Stimulated activated naive CD8-positive, alpha-beta T cell treated with anti-CD3 and anti-CD28 coated beads, Interleukin-15, Interleukin-2, amounts not matched to agents 100 ng/mL and 50 ng/mL, for 24 hours (primary cell): ENCODE results near the gene GNB5.
A peak's percentile ranks its signal among the peaks of the same experiment; 100 is the strongest.
"Not testable (repeated sequence)": the region's sequence is repeated elsewhere in the genome, so short reads cannot be mapped to it uniquely, and the experiment has no call there.

Experiments
- H3K27ac Mint-ChIP-seq: one replicate; pipeline ENCODE4 v1.8.0; 2021; ENCODE audit warnings: mild to moderate bottlenecking, mixed read lengths
- H3K27me3 Mint-ChIP-seq: one replicate; pipeline ENCODE4 v1.8.0; 2021; ENCODE audit warnings: mixed read lengths
- H3K36me3 Mint-ChIP-seq: one replicate; pipeline ENCODE4 v1.8.0; 2021; ENCODE audit warnings: low read depth, mixed read lengths
- H3K4me1 Mint-ChIP-seq: one replicate; pipeline ENCODE4 v1.8.0; 2021; ENCODE audit warnings: low read depth, mixed read lengths
- H3K4me3 Mint-ChIP-seq: one replicate; pipeline ENCODE4 v1.8.0; 2021; ENCODE audit warnings: mild to moderate bottlenecking, mixed read lengths
- H3K9me3 Mint-ChIP-seq: one replicate; pipeline ENCODE4 v1.8.0; 2021; ENCODE audit warnings: mixed read lengths

The GNB5 gene

DNA sequence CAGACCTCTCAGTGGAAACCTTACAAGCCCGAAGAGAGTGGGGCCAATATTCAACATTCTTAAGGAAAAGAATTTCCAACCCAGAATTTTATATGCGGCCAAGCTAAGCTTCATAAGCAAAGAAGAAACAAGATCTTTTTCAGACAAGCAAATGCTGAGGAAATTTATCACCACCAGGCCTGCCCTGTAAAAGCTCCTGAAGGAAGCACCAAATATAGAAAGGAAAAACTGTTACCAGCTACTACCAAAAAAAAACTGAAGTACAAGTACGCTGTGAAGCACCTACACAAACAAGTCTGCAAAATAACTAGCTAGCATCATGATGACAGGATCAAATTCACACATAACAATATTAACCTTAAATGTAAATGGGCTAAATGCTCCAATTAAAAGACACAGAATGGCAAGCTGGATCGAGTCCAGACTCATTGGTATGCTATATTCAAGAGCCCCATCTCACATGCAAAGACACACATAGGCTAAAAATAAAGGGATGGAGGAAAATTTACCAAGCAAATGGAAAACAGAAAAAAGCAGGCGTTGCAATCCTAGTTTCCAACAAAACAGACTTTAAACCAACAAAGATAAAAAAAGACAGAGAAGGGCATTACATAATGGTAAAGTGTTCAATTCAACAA, 25.6 kb downstream of the GNB5 start:
- not testable (repeated sequence) for H3K27me3 Mint-ChIP-seq, H3K4me3 Mint-ChIP-seq, H3K9me3 Mint-ChIP-seq, H3K36me3 Mint-ChIP-seq
- Mint-ChIP-seq H3K27ac (peak overlapping the region; percentile 24), H3K4me1 (peaks cover 38% of the 10 kb centered on the region)

DNA sequence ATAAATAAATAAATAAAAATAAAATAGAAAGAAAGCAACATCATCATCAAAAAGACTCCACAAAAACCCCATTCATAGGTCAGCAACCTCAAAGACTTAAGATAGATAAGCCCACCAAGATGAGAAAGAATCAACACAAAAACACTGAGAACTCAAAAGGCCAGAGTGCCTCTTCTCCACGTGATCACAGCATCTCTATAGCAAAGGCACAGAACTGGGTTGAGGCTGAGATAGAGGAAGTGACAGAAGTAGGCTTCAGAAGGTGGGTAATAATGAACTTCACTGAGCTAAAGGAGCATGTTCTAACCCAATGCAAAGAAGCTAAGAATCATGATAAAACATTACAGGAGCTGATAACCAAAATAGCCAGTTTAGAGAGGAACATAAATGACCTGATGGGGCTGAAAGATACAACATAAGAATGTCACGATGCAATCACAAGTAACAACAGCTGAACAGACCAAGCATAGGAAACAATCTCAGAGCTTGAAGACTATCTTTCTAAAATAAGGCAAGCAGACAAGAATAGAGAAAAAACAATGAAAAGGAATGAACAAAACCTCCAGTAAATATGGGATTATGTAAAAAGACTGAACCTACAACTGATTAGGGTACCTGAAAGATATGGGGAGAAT, 26.4 kb downstream of the GNB5 start:
- H3K4me3 Mint-ChIP-seq: no peak overlapping the region
- H3K9me3 Mint-ChIP-seq: no peaks in the 10 kb centered on the region
- peaks cover 33% of the 10 kb centered on the region for H3K4me1 Mint-ChIP-seq
- H3K27ac Mint-ChIP-seq: peak overlapping the region; percentile 69
- no peaks in the 10 kb centered on the region for H3K27me3 Mint-ChIP-seq
- H3K36me3 Mint-ChIP-seq: peaks cover 7% of the 10 kb centered on the region

DNA sequence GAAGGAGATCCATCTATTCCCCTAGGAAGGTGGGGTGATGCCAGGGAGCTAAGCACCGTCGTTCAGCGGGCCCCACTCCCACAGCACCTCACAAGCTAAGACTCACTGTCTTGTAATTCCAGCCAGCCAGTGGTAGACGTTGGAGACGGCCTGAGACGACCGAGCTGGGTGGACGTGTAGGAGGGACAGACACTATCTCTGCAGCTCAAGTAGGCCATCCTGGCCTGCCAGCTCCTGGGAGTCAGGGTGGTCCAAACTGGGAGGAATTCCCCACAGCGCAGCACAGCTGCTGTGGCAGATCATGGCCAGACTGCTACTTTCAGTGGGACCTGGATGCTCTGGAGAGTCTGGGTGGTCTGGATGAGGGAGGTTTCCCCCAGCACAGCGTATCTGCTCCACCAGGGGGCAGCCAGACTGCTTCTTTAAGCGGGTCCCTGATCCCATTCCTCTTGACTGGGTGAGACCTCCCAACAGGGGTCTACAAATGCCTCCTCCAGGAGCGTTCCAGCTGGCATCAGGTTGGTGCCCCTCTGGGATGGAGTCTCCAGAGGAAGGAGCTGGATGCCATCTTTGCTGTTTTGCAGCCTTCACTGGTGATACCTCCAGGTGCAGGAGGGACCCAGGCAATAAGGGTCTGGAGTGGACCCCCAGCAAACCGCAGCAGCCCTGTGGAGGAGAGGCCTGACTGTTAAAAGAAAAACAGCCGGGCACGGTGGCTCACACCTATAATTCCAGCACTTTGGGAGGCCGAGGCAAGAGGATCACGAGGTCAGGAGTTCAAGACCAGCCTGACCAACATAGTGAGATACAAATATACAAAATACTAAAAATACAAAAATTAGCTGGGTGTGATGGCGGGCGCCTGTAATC, 27.6 kb downstream of the GNB5 start:
- Mint-ChIP-seq H3K27ac (no peak overlapping the region), H3K4me3 (no peak overlapping the region), H3K9me3 (no peaks in the 10 kb centered on the region), H3K36me3 (peaks cover 7% of the 10 kb centered on the region), H3K27me3 (no peaks in the 10 kb centered on the region), H3K4me1 (peaks cover 33% of the 10 kb centered on the region)

DNA sequence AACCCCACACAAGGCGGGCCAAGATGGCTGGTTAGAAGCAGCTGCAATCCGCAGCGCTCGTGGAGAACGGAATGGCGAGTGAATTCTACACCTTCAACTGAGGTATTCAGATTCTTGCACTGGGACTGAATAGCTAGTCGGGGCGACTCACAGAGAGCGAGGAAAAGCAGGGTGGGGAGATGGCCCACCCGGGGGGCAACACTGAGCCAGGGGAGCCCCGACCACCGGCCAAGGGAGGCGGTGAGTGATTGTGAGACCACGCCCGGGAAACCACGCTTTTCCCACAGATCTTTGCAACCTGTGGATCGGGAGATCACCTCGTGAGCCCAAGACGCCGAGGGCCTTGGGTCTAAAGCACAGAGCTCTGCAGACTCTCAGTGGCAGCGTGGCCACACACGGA, 28.3 kb downstream of the GNB5 start:
- Mint-ChIP-seq H3K9me3 (no peaks in the 10 kb centered on the region), H3K4me3 (no peak overlapping the region), H3K27ac (no peak overlapping the region), H3K36me3 (peaks cover 7% of the 10 kb centered on the region), H3K27me3 (no peaks in the 10 kb centered on the region), H3K4me1 (peaks cover 28% of the 10 kb centered on the region)

DNA sequence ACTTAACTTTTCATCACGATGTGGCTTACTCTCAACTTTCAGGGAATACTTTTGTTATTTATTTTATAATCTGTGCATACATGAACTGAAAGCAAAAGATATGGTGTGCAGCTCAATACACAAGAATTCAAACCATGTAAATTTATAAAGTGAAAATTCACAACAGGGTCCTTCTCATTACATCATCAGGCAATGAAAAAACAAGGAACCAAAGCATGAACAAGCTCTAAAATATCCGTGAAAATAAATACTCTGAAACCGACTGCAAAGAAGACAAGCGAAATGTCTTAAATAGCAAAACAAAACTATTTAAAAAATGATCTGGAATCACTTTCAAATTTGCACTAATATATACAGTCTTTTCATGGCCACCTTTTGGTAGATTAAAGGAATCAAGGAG, 28.9 kb downstream of the GNB5 start:
- no peak overlapping the region for H3K4me3 Mint-ChIP-seq
- H3K4me1 Mint-ChIP-seq: peaks cover 28% of the 10 kb centered on the region
- no peaks in the 10 kb centered on the region for H3K27me3 Mint-ChIP-seq
- H3K27ac Mint-ChIP-seq: no peak overlapping the region
- no peaks in the 10 kb centered on the region for H3K9me3 Mint-ChIP-seq
- peaks cover 7% of the 10 kb centered on the region for H3K36me3 Mint-ChIP-seq

DNA sequence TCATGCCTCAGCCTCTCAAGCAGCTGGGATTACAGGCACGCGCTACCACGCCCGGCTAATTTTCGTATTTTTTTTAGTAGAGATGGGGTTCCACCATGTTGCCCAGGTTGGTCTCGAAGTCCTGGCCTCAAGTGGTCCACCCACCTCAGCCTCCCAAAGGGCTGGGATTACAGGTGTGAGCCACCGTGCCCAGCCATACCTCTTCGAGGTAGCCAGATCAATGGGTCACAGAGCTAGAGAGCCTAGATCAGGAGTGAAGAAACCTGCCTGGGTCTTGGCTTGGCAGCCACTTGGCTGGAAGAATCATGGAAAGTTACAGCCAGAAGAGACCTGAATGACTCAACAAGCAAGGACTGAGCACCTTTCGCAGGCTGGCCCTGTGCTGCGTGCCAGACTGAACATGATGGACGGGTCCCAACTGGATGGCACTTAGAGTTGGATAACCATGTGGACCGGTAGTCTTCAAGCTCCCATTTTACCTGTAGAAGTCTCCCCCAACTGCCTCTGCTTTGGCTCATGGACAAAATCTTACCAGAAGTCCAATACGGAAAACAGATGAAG, 29.7 kb downstream of the GNB5 start:
- Mint-ChIP-seq H3K27me3 (no peaks in the 10 kb centered on the region), H3K4me1 (peaks cover 21% of the 10 kb centered on the region), H3K9me3 (no peaks in the 10 kb centered on the region), H3K27ac (no peak overlapping the region), H3K36me3 (peaks cover 7% of the 10 kb centered on the region), H3K4me3 (no peak overlapping the region)

DNA sequence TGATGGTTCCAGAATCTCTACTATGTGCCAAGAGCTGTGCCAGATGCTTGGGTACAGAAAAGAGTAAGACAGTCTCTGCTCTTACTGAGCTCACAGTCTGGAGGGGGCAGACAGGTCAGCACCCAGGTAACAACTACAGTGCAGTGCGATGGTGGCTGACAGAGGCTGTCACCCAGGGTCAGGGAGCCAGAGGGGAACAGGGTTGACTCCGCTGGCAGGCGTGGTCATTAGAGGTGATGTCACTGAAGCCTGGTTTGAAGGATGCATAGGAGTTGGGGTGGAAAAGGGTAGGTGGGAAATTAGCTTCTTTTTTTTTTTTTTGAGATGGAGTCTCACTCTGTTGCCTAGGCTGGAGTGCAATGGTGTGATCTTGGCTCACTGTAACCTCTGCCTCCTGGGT, 31.5 kb downstream of the GNB5 start:
- Mint-ChIP-seq H3K4me3 (no peak overlapping the region), H3K27ac (no peak overlapping the region), H3K27me3 (no peaks in the 10 kb centered on the region), H3K9me3 (no peaks in the 10 kb centered on the region), H3K4me1 (peaks cover 3% of the 10 kb centered on the region), H3K36me3 (peaks cover 12% of the 10 kb centered on the region)

DNA sequence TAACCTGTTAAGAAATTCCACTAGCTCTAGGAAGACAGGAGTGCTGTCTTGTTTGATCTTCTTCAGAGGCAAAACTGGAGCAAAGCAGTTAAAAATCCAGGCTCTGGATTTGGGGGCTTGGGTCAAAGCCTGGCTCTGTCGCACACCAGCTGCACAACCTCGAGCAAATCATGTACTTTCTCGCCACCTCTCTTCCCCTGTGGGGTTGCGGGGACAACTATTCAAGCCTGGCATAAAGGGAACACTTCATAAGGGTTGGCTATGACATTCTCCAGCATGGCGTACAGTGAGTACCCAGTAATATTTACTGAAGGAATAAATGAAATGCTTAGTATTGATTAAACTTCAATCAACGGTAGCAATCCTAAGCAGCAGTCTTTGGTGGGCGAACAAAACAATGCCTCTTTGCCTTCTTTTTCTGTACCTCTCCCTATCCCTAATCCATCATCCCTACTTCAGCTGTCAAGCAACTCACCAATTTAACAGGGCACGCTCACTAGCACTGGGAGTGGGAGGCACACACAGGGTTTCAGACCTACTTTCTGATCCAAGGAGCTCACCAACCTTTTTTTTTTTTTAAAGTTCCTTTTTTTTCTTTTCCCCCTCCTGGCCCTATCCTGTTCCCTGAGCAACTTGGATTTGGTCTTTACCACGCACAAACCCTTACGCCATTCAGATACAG, 33.0 kb downstream of the GNB5 start:
- Mint-ChIP-seq H3K27me3 (no peaks in the 10 kb centered on the region), H3K9me3 (no peaks in the 10 kb centered on the region), H3K4me1 (no peaks in the 10 kb centered on the region), H3K4me3 (no peak overlapping the region), H3K36me3 (peaks cover 12% of the 10 kb centered on the region), H3K27ac (no peak overlapping the region)

DNA sequence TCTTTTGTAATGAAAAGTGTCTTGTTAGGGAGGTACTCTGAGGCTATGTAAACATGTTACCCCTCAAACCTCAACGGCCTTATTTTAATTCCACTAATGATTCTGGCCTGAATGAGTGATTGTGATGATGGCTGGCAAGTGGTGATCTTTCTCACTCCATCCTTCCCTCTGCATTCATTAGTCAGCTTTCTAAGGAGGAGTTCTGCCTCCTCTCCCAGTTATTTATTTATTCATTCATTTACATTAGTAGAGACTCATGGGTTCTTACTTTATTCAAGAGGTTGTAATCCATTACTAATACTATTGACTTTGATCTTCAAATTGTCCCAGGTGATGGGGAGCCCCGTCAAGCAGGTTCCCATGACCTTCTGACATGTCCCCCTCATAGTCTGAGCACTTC, 35.3 kb downstream of the GNB5 start:
- no peak overlapping the region for H3K4me3 Mint-ChIP-seq
- peaks cover 6% of the 10 kb centered on the region for H3K36me3 Mint-ChIP-seq
- H3K9me3 Mint-ChIP-seq: no peaks in the 10 kb centered on the region
- H3K27ac Mint-ChIP-seq: no peak overlapping the region
- H3K4me1 Mint-ChIP-seq: no peaks in the 10 kb centered on the region
- H3K27me3 Mint-ChIP-seq: no peaks in the 10 kb centered on the region

DNA sequence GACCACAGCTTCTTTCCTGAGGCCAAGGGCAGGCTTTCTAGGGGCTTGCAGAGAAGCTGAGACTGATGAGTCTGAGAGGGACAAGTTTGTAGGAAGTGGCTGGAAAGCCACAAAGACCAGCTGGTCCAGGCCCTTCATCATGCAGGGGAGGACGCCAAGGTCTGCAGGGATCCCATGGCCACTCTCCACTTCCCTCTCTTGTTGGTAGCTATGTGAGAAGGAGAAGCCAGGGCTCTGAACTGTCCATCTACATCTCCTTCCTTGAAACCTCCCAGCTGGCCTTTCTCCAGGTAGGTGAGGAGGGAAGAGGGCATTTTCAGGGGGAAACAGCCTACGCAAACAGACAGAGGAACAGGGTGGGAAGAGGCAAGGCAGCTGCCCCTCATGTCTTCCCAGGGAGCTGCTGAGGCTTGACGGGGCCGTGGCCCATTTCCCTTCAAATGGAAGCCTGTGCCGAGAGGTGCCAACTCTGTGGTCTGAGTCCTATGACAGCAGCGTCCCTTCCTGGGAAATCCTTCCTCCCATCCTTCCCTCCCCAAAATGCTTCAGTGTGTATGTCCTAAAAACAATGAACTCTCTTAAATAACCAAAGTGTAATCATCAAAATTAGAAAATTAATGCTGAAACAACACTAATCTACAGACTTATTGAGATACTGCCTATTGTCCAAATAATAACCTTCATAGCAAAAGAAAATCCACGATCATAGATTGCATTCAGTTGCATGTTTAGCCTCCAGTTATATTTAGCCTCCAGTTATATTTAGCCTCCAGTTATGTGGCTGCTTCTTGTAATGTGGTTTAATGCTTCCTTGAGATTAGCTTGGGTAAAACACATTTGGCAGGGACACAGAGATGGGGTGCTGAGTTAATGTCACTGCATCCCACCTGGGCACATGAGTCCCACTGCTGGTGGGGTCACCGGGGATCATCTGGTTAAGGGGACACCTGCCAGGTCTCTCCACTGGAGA, 36.0 kb downstream of the GNB5 start:
- H3K4me3 Mint-ChIP-seq: no peak overlapping the region
- H3K36me3 Mint-ChIP-seq: peaks cover 7% of the 10 kb centered on the region
- no peaks in the 10 kb centered on the region for H3K27me3 Mint-ChIP-seq
- H3K4me1 Mint-ChIP-seq: no peaks in the 10 kb centered on the region
- no peak overlapping the region for H3K27ac Mint-ChIP-seq
- no peaks in the 10 kb centered on the region for H3K9me3 Mint-ChIP-seq

DNA sequence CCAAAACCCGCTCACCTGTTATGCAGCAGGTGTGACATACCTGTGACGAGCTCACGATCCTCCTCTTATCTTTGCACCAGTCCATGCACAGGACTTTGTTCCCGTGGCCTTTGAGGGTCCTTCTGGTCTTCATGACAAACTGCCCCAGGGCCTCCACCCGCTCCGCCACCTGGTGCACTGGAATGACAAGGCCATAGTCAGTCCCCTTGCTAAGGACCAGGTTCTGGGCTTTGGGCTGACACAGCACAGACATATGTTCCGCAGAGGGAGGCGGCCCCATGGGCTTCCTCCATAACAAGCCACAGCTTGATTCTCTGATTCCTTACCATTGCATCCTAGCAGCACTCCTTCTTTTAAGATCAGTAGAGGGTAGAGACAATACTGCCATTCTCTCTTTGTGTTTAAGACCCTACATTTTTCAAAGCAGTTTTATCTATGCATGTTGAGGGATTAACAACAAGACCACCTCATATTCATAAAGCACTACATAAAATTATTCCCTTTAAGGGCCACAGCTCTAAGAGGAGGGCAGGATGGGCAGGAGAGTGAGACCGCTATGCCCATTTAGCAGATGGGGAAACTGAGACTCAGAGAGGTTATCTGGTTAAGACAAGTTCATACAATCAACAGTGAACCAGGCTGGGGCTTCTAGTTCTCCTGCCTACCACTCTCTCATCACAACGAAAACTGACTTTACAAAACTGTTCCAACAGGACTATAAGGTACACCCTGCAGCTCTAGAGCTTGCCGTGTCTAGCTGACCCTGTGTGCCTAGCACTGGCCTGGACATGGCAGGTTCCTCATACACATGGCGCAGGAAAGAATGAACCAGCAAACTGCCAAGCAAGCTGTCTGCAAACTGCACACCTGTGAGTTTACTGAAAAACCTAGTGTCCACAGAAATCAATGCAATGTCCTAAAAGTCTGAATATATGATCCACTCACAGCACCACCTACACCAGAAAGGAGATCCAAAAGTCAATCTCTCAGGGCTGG, 37.0 kb downstream of the GNB5 start:
- Mint-ChIP-seq H3K9me3 (no peaks in the 10 kb centered on the region), H3K27ac (no peak overlapping the region), H3K4me3 (no peak overlapping the region), H3K27me3 (no peaks in the 10 kb centered on the region), H3K4me1 (no peaks in the 10 kb centered on the region), H3K36me3 (peaks cover 15% of the 10 kb centered on the region)

DNA sequence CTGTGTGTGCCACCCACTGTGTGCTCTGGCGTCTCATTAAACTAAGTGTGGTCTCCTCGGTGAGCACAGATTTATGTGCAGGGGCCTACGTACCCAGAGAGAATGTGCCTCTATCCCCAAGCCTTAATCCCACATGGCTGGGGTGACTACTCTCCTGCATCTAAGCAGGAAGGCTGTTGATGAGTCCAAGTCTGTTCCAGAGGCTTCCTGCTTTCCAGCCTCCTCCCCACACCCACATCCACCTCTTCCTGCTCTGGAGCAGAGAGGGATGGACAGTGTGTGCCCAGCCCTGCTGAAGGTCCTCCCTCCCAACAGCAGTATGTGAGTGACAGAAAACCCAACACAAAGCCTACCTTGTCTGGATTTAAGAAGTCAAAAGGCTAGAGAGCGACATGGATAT, 39.8 kb downstream of the GNB5 start:
- Mint-ChIP-seq H3K27me3 (no peaks in the 10 kb centered on the region), H3K4me3 (no peak overlapping the region), H3K9me3 (no peaks in the 10 kb centered on the region), H3K27ac (no peak overlapping the region), H3K36me3 (peaks cover 21% of the 10 kb centered on the region), H3K4me1 (no peaks in the 10 kb centered on the region)

DNA sequence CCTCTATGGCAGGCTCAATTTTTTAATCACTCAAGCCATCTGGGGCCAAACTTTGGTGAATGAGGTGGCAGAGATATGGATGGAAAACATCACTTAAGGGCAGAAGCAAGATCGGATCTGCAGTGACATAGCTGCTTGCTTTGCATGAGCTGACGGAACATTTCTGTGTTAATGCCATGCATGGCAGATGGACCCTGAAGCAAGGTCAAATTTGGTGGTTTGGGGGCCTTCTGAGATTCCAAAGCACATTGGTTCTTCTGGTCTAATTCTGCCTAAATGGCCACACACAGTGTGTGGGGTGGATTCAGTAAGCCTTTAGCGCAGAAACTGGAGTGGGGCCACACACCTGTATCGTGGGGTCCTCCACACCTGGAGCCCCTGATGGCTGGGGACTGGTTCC, 40.3 kb downstream of the GNB5 start:
- H3K4me3 Mint-ChIP-seq: no peak overlapping the region
- peaks cover 20% of the 10 kb centered on the region for H3K36me3 Mint-ChIP-seq
- H3K27ac Mint-ChIP-seq: no peak overlapping the region
- H3K27me3 Mint-ChIP-seq: no peaks in the 10 kb centered on the region
- H3K4me1 Mint-ChIP-seq: no peaks in the 10 kb centered on the region
- H3K9me3 Mint-ChIP-seq: no peaks in the 10 kb centered on the region
